ENCODE data around the gene ZC3H7B. TPM values are rescaled to one million over a fixed set of nuclear protein-coding genes. Genes with fewer than 3 reads are reported as not detected.

ZC3H7B gene
- polyA plus RNA-seq, 1 donor (not counting 4 experiments of a cell fraction or from before 2014, with no cell fraction given) = 24.2 TPM

DNA sequence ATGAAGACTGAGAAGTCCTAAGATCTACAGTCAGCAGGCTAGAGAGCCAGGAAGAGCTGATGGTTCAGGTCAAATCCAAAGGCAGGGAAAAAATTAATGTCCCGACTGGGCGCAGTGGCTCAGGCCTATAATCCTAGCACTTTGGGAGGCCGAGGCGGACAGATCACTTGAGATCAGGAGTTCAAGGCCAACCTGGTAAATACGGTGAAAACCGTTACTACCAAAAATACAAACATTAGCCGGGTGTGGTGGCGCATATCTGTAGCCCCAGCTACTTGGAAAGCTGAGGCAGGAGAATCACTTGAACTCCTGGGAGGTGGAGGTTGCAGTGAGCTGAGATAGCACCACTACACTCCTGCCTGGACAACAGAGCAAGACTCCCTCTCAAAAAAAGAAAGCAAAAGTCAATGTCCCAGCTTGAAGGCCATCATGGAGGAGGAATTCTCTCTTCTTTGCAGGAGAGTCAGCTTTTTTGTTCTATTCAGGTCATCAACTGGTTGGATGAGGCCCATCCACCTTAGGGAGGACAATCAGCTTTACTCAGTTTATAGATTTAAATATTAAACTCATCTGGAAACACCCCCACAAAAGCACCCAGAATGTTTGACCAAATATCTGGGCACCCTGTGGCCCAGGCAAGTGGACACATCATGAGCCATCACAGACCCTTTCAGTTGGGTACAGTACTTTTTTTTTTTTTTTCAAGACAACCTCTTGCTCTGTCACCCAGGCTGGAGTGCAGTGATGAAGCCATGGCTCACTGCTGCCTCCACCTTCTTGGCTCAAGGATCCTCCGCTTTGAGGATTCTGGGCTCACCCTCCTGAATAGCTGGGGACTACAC lies 4.3 kb upstream of the ZC3H7B start:
- dilution Hi-C loops (cut with MboI; ENCODE audit: extremely low pct_ligation_motif_present, low sequenced_read_pairs) = no loop called here
- no peak overlapping the region for H3K4me3 ChIP-seq (ENCODE audit: control insufficient read depth in 2 of 3, extremely low read depth in 1 of 3, insufficient read depth in 2 of 3, low read depth in 1 of 3, low read length in 3 of 3)
- no peak overlapping the region for H2AFZ ChIP-seq (ENCODE audit: control insufficient read depth, low read length)
- H3K36me3 ChIP-seq (ENCODE audit: control insufficient read depth in 2 of 2, extremely low read depth in 1 of 2, insufficient read depth in 2 of 2, low read length in 2 of 2) = no peaks in the 10 kb centered on the region
- TF ChIP-seq, protein P1, sequence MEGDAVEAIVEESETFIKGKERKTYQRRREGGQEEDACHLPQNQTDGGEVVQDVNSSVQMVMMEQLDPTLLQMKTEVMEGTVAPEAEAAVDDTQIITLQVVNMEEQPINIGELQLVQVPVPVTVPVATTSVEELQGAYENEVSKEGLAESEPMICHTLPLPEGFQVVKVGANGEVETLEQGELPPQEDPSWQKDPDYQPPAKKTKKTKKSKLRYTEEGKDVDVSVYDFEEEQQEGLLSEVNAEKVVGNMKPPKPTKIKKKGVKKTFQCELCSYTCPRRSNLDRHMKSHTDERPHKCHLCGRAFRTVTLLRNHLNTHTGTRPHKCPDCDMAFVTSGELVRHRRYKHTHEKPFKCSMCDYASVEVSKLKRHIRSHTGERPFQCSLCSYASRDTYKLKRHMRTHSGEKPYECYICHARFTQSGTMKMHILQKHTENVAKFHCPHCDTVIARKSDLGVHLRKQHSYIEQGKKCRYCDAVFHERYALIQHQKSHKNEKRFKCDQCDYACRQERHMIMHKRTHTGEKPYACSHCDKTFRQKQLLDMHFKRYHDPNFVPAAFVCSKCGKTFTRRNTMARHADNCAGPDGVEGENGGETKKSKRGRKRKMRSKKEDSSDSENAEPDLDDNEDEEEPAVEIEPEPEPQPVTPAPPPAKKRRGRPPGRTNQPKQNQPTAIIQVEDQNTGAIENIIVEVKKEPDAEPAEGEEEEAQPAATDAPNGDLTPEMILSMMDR (optimal IDR thresholded peaks at IDR 0.05 in 1 of 3, IDR thresholded peaks at IDR 0.05 in 1 of 3, conservative IDR thresholded peaks at IDR 0.05 in 1 of 3; ENCODE audit: extremely low read depth in 1 of 3, insufficient read depth in 2 of 3, low read length in 3 of 3) = no peak
- no peak for TF ChIP-seq EZH2 (IDR thresholded peaks at IDR 0.05; ENCODE audit: low read length)
- DNase-seq (ENCODE audit: low read depth, low spot score) (no peak), FAIRE-seq (no peak)
- no peak overlapping the region for H3K27ac ChIP-seq (ENCODE audit: control insufficient read depth, insufficient read depth, low read length)
- H3K4me1 ChIP-seq (ENCODE audit: control insufficient read depth, extremely low read depth, insufficient read depth, low read length) = peaks cover 6% of the 10 kb centered on the region
- no peak overlapping the region for H3K4me2 ChIP-seq (ENCODE audit: control insufficient read depth, extremely low read depth, insufficient read depth, low read depth, low read length)
- H3K9me1 ChIP-seq (ENCODE audit: control insufficient read depth, extremely low read depth, insufficient read depth, low read length) = no peaks in the 10 kb centered on the region
- H3K79me2 ChIP-seq (ENCODE audit: control insufficient read depth, insufficient read depth, low read length) = peaks cover 14% of the 10 kb centered on the region
- no peaks in the 10 kb centered on the region for H3K27me3 ChIP-seq (ENCODE audit: control insufficient read depth, extremely low read depth, insufficient read depth, low read length)
- no peak overlapping the region for H3K9ac ChIP-seq (ENCODE audit: control insufficient read depth, extremely low read depth, insufficient read depth, low read length)
- no peaks in the 10 kb centered on the region for H3K9me3 ChIP-seq (ENCODE audit: control insufficient read depth, low read depth, low read length)
- H4K20me1 ChIP-seq (ENCODE audit: control insufficient read depth, extremely low read depth, insufficient read depth, low read length) = no peaks in the 10 kb centered on the region

DNA sequence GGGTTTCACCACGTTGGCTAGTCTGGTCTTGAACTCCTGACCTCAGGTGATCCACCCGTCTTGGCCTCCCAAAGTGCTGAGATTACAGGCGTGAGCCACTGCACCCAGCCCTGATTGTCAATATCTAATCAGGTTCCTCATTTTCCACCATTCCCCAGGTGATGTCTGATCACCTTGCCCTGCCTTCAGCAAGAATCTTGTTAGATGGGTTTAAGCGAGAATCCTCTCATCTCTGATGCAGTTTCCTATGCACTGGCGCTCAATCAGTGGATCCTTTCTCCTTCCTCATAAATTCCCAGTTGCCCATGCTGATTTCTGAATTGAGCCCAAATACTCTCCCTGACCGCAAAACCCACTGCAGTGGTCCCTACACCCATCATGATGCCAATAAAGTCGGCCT lies 664 bp upstream of the ZC3H7B start:
- Histone ChIP-seq H3K27me3 (ENCODE audit: control insufficient read depth, extremely low read depth, insufficient read depth, low read length) (no peaks in the 10 kb centered on the region), H3K9me1 (ENCODE audit: control insufficient read depth, extremely low read depth, insufficient read depth, low read length) (no peaks in the 10 kb centered on the region), H3K4me1 (ENCODE audit: control insufficient read depth, extremely low read depth, insufficient read depth, low read length) (peaks cover 23% of the 10 kb centered on the region), H3K79me2 (ENCODE audit: control insufficient read depth, insufficient read depth, low read length) (peaks cover 44% of the 10 kb centered on the region), H3K9ac (ENCODE audit: control insufficient read depth, extremely low read depth, insufficient read depth, low read length) (peak overlapping the region; percentile 93), H4K20me1 (ENCODE audit: control insufficient read depth, extremely low read depth, insufficient read depth, low read length) (no peaks in the 10 kb centered on the region), H3K4me3 (ENCODE audit: control insufficient read depth in 2 of 3, extremely low read depth in 1 of 3, insufficient read depth in 2 of 3, low read depth in 1 of 3, low read length in 3 of 3) (peak overlapping the region; percentile 65 to 94 (median 76)), H3K4me2 (ENCODE audit: control insufficient read depth, extremely low read depth, insufficient read depth, low read depth, low read length) (peak overlapping the region; percentile 99), H2AFZ (ENCODE audit: control insufficient read depth, low read length) (peak overlapping the region; percentile 54), H3K9me3 (ENCODE audit: control insufficient read depth, low read depth, low read length) (no peaks in the 10 kb centered on the region), H3K27ac (ENCODE audit: control insufficient read depth, insufficient read depth, low read length) (peak overlapping the region; percentile 75), H3K36me3 (ENCODE audit: control insufficient read depth in 2 of 2, extremely low read depth in 1 of 2, insufficient read depth in 2 of 2, low read length in 2 of 2) (peaks cover 1 to 7% of the 10 kb centered on the region in 2 experiments)
- TF ChIP-seq, protein P1 (optimal IDR thresholded peaks at IDR 0.05 in 1 of 3, IDR thresholded peaks at IDR 0.05 in 1 of 3, conservative IDR thresholded peaks at IDR 0.05 in 1 of 3; ENCODE audit: extremely low read depth in 1 of 3, insufficient read depth in 2 of 3, low read length in 3 of 3) = no peak
- TF ChIP-seq EZH2 (IDR thresholded peaks at IDR 0.05; ENCODE audit: low read length) = no peak
- no peak for FAIRE-seq
- DNase-seq (ENCODE audit: low read depth, low spot score) = no peak
- dilution Hi-C loops (cut with MboI; ENCODE audit: extremely low pct_ligation_motif_present, low sequenced_read_pairs) = no loop called here

Measured in keratinocyte (primary cell).